CD4-positive, alpha-beta T cell treated with Interleukin-17A for 1 hour (primary cell): ENCODE results near the gene CHCHD1.
"Not testable (repeated sequence)": the region's sequence is repeated elsewhere in the genome, so short reads cannot be mapped to it uniquely, and the experiment has no call there.

Experiments used
- DNase-seq: peaks from one replicate; pipeline ENCODE4 v3.0.0-alpha.2; 2020

Gene CHCHD1

GRCh38 chr10:73795491-73795890 lies 13.6 kb downstream of the CHCHD1 start:
- DNase-seq, result not testable (repeated sequence)

GRCh38 chr10:73796035-73796434 lies 14.2 kb downstream of the CHCHD1 start:
- DNase-seq, result not testable (repeated sequence)

- DNase-seq, result no peak
These were observed 14.9 kb downstream of the CHCHD1 start for GRCh38 chr10:73796766-73797165.

- no peak for DNase-seq
These were observed 15.6 kb downstream of the CHCHD1 start for GRCh38 chr10:73797324-73798025.

GRCh38 chr10:73798087-73798486 lies 16.2 kb downstream of the CHCHD1 start:
- DNase-seq, result no peak

- no peak for DNase-seq
These were observed 17.2 kb downstream of the CHCHD1 start for GRCh38 chr10:73798927-73799560.

GRCh38 chr10:73799899-73800559 lies 18.2 kb downstream of the CHCHD1 start:
- no peak for DNase-seq

GRCh38 chr10:73800560-73801252 lies 18.9 kb downstream of the CHCHD1 start:
- no peak for DNase-seq

- DNase-seq, result no peak
These were observed 19.4 kb downstream of the CHCHD1 start for GRCh38 chr10:73801253-73801590.

GRCh38 chr10:73802276-73802991 lies 20.6 kb downstream of the CHCHD1 start:
- no peak for DNase-seq

GRCh38 chr10:73803680-73804286 lies 21.9 kb downstream of the CHCHD1 start:
- DNase-seq, result no peak

GRCh38 chr10:73806176-73806950 lies 24.5 kb downstream of the CHCHD1 start:
- no peak for DNase-seq

GRCh38 chr10:73807471-73807870 lies 25.6 kb downstream of the CHCHD1 start:
- DNase-seq, result no peak

- no peak for DNase-seq
These were observed 26.4 kb downstream of the CHCHD1 start for GRCh38 chr10:73808021-73808815.

GRCh38 chr10:73809061-73809818 lies 27.4 kb downstream of the CHCHD1 start:
- DNase-seq, result no peak

GRCh38 chr10:73810358-73810734 lies 28.5 kb downstream of the CHCHD1 start:
- peak; percentile 22 for DNase-seq

- peak; percentile 71 for DNase-seq
These were observed 29.1 kb downstream of the CHCHD1 start for GRCh38 chr10:73810735-73811465.

GRCh38 chr10:73812657-73813056 lies 30.8 kb downstream of the CHCHD1 start:
- DNase-seq, result no peak

GRCh38 chr10:73813333-73813732 lies 31.5 kb downstream of the CHCHD1 start:
- DNase-seq, result no peak
